NCI-H460 (cell line): ENCODE results near the gene UTP3. TPM values are rescaled to one million over a fixed set of nuclear protein-coding genes. Genes with fewer than 3 reads are reported as not detected.
"Not testable (repeated sequence)": the region's sequence is repeated elsewhere in the genome, so short reads cannot be mapped to it uniquely, and the experiment has no call there.

Experiments
- DNase-seq: peaks from one replicate; pipeline ENCODE4 v3.0.0-alpha.2; 2016; ENCODE audit warnings: low read depth; ENCODE audit errors: extremely low read depth
- total RNA-seq: library from RNA; depleted of rRNA; stranded (reverse); fragments of >200 nt; shearing (Covaris generic); gene quantifications from 2 replicates; pipeline ENCODE4 v1.2.3, GENCODE V29; 2014

UTP3 gene
- total RNA-seq, 1 experiment from 2014 or later: 14.8 TPM

DNA sequence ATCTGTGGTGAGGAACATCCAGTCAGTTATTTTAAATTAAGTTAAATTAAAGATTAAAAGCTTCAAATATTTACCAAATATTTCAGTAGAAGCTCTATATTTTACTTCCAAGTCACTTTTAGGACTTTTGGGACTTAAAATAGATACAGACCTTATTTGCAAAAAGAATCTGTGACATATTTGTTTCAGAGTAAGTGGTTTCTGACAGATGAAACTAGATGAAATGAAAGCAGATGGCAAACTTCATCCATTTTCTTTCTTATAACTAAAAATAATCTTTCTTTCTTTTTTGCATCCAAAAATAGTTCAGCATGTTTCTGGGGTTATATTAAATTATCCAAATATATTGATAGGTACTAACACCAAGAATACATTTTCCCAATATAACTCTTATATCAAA lies 6.6 kb upstream of the UTP3 start:
- DNase-seq: no peak

DNA sequence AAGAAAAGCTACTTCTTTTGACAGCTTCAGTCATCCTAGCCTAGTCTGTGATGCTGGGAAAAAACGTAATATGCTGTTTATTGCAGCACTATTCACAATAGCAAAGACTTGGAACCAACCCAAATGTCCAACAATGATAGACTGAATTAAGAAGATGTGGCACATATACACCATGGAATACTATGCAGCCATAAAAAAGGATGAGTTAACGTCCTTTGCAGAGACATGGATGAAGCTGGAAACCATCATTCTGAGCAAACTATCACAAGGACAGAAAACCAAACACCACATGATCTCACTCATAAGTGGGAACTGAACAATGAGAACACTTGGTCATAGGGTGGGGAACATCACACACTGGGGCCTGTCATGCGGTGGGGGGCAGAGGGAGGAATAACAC lies 6.2 kb upstream of the UTP3 start:
- DNase-seq: not testable (repeated sequence)

DNA sequence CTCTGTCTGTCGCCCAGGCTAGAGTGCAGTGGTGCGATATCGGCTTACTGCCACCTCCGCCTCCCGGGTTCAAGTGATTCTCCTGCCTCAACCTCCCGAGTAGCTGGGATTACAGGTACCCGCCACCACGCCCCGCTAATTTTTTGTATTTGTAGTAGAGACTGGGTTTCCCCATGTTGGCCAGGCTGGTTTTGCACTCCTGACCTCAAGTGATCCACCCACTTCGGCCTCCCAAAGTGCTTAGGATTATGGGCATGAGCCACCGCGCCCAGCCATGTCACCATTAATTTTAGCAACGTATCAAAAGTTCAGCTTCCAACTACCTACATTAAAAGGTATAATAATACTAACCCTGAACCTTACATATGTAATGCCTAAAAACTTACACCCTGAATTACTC lies 940 bp upstream of the UTP3 start:
- DNase-seq: no peak

- DNase-seq: no peak
These were observed 481 bp downstream of the UTP3 start for GRCh38 chr4:70688795-70689231.

DNA sequence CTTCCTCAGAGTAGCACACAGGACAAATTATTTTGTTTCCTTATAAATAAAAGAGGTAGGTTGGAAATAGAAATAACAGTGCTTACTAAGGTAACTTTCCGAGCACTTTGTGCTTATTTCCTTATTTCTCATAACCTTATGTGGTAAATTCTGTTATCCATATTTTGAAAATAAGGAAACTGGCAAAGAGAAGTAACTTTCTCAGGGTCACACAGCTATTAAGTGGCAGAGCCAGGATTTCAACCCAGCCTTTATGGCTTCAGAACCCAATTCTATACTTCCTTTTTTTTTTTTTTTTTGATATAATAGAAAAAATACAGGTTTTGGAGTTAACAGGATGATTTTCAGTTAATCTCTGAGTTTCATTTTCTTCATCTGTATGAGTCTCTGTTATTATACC lies 3.3 kb downstream of the UTP3 start:
- DNase-seq: no peak

- DNase-seq: not testable (repeated sequence)
These were observed 6.3 kb downstream of the UTP3 start for GRCh38 chr4:70694633-70695032.

GRCh38 chr4:70698435-70698834 lies 10.1 kb downstream of the UTP3 start:
- not testable (repeated sequence) for DNase-seq

GRCh38 chr4:70700712-70701111 lies 12.4 kb downstream of the UTP3 start:
- DNase-seq: no peak

GRCh38 chr4:70701271-70701670 lies 12.9 kb downstream of the UTP3 start:
- DNase-seq: no peak

GRCh38 chr4:70702592-70702991 lies 14.3 kb downstream of the UTP3 start:
- DNase-seq: not testable (repeated sequence)

DNA sequence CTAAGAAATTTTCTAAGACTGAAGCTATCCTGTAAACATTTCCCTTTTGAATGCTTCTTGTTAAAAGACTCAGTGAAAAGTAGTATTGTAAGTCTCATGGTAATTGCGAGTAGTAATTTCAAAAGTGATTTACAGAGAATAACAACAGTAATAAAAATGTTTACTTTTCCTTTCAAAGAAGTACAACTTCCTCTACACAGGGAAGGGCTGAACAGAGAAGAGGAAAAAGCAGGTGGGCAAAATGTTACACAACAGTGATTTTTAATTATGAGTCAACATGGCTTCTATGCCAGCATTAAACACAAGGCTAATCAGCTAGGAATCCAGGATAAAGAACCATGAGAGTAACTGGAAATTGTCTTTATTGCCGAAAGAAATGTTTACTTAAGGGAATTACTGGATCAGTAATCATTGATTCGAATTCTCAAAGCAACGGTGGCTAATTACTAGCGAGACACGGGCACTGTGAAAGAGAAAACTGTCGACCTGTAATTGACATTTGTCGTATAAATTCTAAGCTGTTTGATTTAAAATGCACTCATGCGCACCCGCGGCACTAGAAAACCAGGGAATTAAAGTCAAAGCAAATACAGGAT lies 15.4 kb downstream of the UTP3 start:
- DNase-seq: no peak

DNA sequence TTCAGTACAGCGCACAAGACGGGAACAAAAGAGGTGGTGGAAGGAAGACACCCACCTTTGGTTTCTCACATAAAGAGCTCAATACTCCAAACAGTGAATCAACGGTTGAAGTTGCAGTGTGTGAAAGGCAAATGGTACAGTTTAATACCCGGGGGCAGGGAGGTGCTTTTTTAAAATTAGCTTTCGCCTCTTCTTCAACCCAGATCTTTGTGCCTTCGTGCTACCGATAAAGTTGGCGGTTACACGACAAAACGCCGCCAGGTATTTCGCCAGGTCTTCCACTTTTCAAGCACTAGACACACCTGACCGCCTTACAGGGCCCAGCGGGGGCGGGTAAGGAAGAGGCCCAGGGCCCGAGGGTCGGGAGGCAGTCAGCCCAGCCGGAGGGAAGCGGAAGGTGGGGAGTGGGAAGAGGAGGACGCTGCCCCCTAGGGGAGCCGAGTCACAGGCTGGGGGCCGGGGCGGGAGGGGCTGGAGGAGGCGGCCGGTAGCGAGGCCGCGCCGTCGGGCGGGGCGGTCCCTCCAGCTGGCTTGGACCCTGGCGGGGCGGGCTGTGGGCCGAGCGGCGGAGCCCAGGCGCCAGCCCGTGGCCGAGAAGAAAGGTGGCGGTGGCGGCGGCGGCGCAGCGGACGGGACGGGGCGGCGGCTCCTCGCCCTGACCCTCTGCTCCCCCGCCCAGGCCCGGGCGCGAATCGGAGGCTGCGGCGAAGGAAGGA lies 16.0 kb downstream of the UTP3 start:
- peak; percentile 63 for DNase-seq

- DNase-seq: no peak
These were observed 16.5 kb downstream of the UTP3 start for GRCh38 chr4:70704931-70705182.

DNA sequence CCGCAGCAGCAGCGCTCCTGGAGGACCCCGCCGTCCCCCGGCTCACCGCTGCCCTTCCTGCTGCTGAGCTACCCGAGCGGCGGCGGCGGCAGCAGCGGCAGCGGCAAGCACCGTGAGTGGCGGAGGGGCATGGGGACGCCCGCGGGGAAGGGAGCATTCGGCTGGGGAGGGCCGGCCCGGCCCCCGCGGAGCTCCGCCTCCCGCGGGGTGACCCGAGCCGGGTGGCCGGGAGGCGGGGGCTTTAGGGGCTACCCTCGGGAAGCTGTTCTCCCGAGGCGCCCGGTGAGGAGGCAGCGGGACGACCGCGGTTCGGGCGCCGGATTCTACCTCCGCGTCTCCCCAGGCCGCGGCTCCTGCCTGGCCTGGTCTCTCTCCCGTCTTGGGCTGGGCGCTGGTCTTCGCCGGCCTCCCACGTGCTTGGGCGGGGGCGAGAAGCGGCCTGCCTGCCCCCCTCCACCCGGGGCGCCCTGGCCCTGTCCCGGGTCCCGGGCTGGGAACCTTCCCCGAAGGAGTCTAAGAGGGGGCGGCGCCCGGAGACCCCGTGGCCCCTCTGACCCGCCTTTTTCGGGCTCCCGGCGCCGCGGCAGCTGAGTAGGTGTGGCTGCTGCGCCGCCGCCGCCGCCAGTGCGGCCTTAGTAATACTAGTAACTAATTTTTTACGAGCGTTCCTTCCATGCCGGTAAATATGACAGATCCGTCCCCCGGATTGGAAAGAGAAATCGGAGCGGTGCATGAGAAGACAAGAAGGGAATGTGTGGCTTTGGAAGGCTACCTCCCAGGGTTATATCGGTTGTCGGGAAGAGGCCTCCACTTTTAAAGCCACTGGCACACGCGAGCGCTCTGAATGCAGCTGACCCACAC lies 17.1 kb downstream of the UTP3 start:
- DNase-seq: no peak

DNA sequence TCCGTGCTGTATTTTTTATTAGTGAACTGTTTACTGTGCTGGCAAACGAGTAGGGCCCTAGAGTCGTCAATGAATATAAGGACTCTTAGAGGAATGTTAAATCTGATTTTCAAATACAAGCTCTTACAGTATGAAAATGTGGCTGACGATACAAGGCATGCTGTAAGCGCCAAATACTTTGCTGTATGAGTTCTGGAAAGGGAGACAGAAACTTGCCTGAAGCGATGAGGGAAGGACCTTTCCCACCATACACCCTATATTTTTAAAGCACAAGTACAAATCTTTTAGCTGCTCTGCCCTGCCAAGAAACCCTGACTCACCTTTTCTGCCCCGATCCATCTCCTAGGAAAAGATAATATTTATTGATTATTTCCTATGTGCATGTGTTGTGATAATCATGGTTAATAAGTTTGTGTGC lies 17.7 kb downstream of the UTP3 start:
- no peak for DNase-seq

DNA sequence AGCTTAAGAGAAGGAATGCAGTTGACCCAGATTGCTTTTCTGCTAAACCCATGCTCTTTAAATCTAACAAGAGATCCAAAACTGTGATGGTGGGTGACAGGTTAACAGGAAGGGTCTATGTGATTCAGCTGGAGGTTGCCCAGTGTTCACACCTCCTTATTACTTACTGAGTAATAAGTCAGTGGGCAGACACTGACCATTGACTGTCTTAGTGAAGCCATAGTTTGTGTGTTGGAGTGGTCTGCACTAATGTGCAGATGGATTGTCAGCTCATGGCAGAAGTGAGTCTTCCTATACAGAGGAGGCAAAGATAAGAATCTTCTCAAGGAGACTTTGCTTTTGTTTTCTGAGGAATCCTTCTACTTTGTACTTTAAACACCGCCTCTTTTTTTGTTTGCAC lies 18.2 kb downstream of the UTP3 start:
- DNase-seq: no peak

DNA sequence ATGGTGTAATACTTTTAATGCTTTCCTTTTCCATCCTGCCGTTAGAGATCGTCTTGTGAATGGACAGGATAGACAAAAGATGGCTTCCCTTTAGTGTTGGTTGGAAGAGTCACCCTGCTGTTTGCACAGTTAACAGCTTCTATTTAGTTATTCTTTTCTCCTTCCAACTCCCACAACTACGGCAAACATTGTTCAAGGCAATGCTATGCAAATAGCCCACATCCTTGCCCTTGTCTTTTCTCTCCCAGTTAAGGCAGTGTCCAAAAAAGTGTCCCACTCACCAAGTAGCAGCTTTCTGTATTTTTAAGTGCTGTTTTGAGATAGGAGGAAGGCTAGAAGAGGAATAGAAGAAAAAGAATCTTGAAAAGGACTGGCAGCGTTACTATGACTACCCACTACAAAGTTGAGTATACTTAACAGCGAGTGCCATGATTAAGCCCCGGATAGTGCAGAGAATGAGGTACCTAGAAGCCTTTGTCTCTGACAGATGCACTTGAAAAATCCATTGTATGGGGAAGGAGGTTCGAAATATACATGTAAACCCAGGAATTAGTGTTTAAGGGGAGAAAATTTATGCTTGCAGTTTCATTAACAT lies 21.4 kb downstream of the UTP3 start:
- no peak for DNase-seq

- no peak for DNase-seq
These were observed 23.3 kb downstream of the UTP3 start for GRCh38 chr4:70711599-70711998.

GRCh38 chr4:70712150-70712549 lies 23.8 kb downstream of the UTP3 start:
- DNase-seq: no peak

DNA sequence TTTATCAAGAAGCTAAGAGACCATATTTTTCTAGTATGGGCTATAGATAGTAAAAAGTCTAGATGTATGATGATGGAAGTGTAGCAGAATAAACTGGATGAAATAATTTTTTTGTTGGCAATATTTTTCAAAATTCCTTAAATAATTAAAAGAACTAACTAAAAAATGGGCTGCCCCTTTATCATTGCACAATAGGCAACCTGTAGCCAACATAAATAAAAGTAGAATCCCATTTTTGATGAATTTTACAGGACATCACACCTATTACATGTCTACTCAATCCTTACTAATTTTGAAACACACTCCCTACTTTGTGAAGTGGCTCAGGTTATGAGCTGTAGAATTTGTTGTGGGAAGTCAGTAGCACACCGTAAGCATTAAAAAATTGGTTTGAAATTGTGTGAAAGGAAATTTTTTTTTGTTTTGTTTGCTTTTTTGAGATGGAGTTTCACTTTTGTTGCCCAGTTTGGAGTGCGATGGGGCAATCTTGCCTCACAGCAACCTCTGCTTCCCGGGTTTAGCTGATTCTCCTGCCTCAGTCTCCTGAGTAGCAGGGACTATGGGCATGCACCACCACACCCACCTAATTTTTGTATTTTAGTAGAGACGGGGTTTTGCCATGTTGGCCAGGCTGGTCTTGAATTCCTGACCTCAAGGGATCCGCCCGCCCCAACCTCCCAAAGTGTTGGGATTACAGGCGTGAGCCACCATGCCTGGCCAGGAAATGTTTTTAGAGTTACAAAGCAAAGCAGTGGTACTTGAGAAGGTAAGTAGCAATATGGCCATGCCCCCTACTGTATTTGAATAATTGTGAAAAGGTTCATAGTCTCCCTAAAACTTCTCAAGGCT lies 24.5 kb downstream of the UTP3 start:
- DNase-seq: no peak
